GM12891 (cell line): ENCODE measurements around the gene NELL2.
"Not testable (repeated sequence)": the region's sequence is repeated elsewhere in the genome, so short reads cannot be mapped to it uniquely, and the experiment has no call there.

Source experiments
- DNase-seq: peaks from one replicate; pipeline ENCODE4 v3.0.0; 2011; ENCODE audit warnings: low spot score; ENCODE audit not compliant: insufficient read length
- FAIRE-seq: peaks from 2 replicates; lab custom pipeline; 2011; peaks lifted over from hg19 to GRCh38; lab: Jason Lieb, UNC
- PAX5 ChIP-seq: IDR thresholded peaks from 2 replicates; pipeline ENCODE4 v1.6.1; 2011; ENCODE audit warnings: low read length, moderate library complexity, mild to moderate bottlenecking; ENCODE audit not compliant: insufficient read depth, severe bottlenecking
- POLR2A ChIP-seq: IDR thresholded peaks from 2 replicates; pipeline ENCODE4 v1.6.1; 2011; ENCODE audit warnings: low read depth, low read length, control low read depth
- POLR2AphosphoS5 ChIP-seq: IDR thresholded peaks from 2 replicates; pipeline ENCODE4 v1.6.1; 2011; ENCODE audit warnings: low read depth, low read length, control low read depth
- POU2F2 ChIP-seq: IDR thresholded peaks from 2 replicates; pipeline ENCODE4 v1.6.1; 2011; ENCODE audit warnings: low read depth, mild to moderate bottlenecking, control low read depth, low read length, moderate library complexity
- SPI1 ChIP-seq: IDR thresholded peaks from 2 replicates; pipeline ENCODE4 v1.6.1; 2011; ENCODE audit warnings: low read depth, low read length, control low read depth
- TAF1 ChIP-seq: IDR thresholded peaks from 2 replicates; pipeline ENCODE4 v1.6.1; 2011; ENCODE audit warnings: low read depth, low read length, control low read depth

Gene NELL2

DNA sequence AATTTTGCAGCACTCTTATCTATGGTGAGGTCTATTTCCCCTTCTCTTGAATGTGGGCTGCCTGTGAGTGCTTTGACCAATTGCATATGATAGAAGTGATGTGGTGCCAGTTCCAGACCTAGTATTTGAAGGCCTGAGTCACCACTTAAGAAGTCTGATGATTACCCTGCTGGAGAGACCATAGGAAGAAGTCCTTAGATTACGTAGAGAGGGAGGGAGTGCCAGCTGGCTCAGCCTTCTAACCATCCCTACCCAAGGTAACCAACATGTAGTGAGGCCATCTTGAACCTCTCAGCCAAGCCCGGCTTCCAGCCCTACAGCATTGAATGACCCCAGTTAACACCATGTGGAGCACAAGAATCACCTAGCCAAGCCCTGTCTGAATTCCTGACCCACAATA is 166.9 kb downstream of the NELL2 start:
- FAIRE-seq = no peak

GRCh38 chr12:44708218-44708617 is 167.9 kb downstream of the NELL2 start:
- no peak for TF ChIP-seq POLR2A
- no peak for TF ChIP-seq TAF1
- TF ChIP-seq POLR2AphosphoS5 = no peak
- no peak for TF ChIP-seq SPI1
- TF ChIP-seq PAX5 = no peak
- no peak for TF ChIP-seq POU2F2
- DNase-seq (no peak), FAIRE-seq (no peak)

More for the DNA sequence above, 166.9 kb downstream of the NELL2 start:
- DNase-seq = no peak
- TF ChIP-seq PAX5 = no peak
- no peak for TF ChIP-seq POU2F2
- no peak for TF ChIP-seq POLR2A
- TF ChIP-seq SPI1 = no peak
- TF ChIP-seq POLR2AphosphoS5 = no peak
- no peak for TF ChIP-seq TAF1

GRCh38 chr12:44703182-44703910 is 172.8 kb downstream of the NELL2 start:
- TF ChIP-seq TAF1 = no peak
- TF ChIP-seq POLR2A = no peak
- TF ChIP-seq PAX5 = no peak
- no peak for TF ChIP-seq POLR2AphosphoS5
- TF ChIP-seq POU2F2 = no peak
- no peak for TF ChIP-seq SPI1
- DNase-seq = no peak
- FAIRE-seq = no peak

DNA sequence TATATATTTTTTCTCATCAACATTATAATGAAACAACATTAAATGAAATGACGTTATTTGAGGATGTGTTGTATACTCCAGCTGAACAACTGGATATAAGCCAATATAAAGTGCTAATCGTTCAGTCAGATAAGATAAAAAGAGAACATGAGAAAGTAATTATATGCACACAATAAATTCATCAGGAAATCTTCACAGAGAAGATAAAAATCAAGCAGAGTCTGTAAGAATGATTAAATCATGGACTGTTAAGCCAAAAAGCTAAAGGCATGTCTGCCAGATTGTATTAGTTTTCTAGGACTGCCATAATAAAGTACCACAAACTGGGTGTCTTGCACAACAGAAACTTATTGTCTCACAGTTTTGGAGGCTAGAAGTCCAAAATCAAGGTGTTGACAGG is 178.6 kb downstream of the NELL2 start:
- DNase-seq (no peak), FAIRE-seq (no peak)
- TF ChIP-seq POLR2A (no peak), POU2F2 (no peak), PAX5 (no peak), TAF1 (no peak), POLR2AphosphoS5 (no peak), SPI1 (no peak)

DNA sequence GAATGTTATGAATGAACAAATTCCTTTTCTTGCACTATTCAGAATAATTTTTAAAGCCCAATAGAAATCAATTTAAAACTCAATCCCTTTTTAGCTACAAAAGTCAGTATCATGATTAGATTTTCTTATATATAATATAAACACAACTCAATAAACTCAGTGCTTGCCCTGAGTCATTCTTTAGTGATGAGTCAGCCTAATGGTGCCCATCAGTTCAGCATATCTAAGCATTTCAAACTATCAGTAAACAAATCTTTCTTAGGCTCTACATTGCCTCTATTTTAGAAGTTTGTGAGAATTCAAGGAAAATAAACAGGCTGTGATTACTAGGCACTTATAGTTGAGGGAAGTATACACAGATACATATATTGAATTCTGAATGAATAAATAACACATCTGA is 179.6 kb downstream of the NELL2 start:
- FAIRE-seq = no peak
- TF ChIP-seq SPI1 (no peak), POLR2AphosphoS5 (no peak), POU2F2 (no peak), TAF1 (no peak), PAX5 (no peak), POLR2A (no peak)
- DNase-seq = no peak

- TF ChIP-seq PAX5 (no peak), POU2F2 (no peak), TAF1 (no peak), POLR2AphosphoS5 (no peak), POLR2A (no peak), SPI1 (no peak)
- DNase-seq (no peak), FAIRE-seq (no peak)
Observed at GRCh38 chr12:44694017-44694416, 182.1 kb downstream of the NELL2 start.

DNA sequence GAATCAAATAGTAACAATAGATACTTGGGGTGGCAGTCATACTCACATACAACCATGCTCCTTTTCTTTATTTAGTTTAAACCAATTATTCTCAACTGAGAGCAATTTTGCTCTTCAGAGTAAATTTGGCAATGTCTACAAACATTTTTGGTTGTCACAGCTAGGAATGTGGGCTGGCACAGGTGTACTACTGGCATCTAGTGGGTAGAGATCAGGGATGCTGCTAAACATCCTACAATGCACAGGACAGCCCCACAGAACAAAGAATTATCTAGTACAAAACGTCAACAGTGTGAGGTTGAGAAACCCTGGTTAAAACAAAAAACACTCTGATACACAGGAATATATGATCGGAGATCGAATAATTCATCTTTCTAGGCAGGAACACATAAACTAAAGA is 186.5 kb downstream of the NELL2 start:
- DNase-seq = no peak
- no peak for FAIRE-seq

DNA sequence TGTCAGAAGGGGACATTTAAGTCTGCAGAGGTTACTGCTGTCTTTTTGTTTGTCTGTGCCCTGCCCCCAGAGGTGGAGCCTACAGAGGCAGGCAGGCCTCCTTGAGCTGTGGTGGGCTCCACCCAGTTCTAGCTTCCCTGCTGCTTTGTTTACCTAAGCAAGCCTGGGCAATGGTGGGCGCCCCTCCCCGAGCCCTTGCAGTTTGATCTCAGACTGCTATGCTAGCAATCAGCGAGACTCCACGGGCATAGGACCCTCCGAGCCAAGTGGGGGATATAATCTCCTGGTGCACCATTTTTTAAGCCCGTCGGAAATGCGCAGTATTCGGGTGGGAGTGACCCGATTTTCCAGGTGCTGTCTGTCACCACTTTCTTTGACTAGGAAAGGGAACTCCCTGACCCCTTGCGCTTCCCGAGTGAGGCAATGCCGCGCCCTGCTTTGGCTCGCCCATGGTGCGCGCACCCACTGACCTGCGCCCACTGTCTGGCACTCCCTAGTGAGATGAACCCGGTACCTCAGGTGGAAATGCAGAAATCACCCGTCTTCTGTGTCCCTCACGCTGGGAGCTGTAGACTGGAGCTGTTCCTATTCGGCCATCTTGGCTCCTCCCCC is 189.2 kb downstream of the NELL2 start:
- FAIRE-seq, DNase-seq: not testable (repeated sequence)

More for the DNA sequence above, 186.5 kb downstream of the NELL2 start:
- no peak for TF ChIP-seq TAF1
- no peak for TF ChIP-seq POLR2AphosphoS5
- no peak for TF ChIP-seq POU2F2
- TF ChIP-seq POLR2A = no peak

- DNase-seq (no peak), FAIRE-seq (no peak)
- TF ChIP-seq POU2F2 = no peak
- no peak for TF ChIP-seq PAX5
- no peak for TF ChIP-seq TAF1
- TF ChIP-seq SPI1 = no peak
- no peak for TF ChIP-seq POLR2A
- TF ChIP-seq POLR2AphosphoS5 = no peak
Observed at GRCh38 chr12:44677724-44678123, 198.4 kb downstream of the NELL2 start.

GRCh38 chr12:44674875-44675274 is 201.2 kb downstream of the NELL2 start:
- TF ChIP-seq PAX5 = no peak
- no peak for TF ChIP-seq POLR2AphosphoS5
- no peak for TF ChIP-seq POLR2A
- no peak for TF ChIP-seq POU2F2
- TF ChIP-seq TAF1 = no peak
- TF ChIP-seq SPI1 = no peak
- FAIRE-seq = no peak
- DNase-seq = no peak
